Hematopoietic multipotent progenitor cell treated with erythropoietin and hydrocortisone succinate and interleukin-3 and kit ligand, for 17 days (in vitro differentiated cells): ENCODE measurements around the gene SSTR4.

Experiments used
- DNase-seq: peaks from one replicate; pipeline ENCODE4 v3.0.0-alpha.2; 2015; ENCODE audit warnings: low spot score

SSTR4 gene

DNA sequence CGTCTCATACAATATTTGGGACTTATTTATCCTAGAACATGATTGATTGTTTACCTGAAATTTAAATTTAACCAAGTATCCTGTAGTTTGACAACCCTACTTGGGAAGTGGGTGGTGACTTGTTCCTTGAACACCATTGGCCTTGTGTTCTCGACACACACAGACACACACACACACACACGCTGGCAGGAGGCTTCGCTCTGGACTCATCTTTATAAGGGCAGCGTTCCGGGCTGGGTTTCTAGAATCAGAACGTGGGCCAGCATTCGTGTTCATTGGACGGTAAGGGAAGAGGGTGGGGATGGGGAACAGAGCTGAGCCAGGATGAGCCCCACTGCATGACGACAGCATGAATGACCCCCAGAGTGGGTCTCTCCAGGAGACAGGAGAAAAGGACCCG lies 16.2 kb upstream of the SSTR4 start:
- no peak for DNase-seq

DNA sequence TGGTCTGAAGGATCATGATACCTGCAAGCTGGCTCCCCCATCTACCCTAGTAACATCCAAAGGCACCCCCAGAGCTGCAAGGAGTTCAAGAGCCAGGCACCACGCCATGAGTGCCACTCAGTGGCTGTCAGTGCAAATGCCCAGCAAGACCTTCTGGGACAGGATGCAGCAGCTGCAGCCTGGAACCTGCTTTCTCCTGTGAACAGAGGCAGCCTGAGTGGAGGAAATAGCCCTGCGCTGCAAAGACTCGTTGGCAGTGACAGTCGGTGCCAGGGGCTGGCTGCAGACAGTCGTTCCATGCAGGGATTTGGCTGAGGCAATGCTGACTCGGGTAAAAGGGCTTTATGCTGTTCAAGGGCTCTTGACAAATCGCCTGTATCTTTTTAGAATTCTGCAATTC lies 15.7 kb upstream of the SSTR4 start:
- no peak for DNase-seq

DNA sequence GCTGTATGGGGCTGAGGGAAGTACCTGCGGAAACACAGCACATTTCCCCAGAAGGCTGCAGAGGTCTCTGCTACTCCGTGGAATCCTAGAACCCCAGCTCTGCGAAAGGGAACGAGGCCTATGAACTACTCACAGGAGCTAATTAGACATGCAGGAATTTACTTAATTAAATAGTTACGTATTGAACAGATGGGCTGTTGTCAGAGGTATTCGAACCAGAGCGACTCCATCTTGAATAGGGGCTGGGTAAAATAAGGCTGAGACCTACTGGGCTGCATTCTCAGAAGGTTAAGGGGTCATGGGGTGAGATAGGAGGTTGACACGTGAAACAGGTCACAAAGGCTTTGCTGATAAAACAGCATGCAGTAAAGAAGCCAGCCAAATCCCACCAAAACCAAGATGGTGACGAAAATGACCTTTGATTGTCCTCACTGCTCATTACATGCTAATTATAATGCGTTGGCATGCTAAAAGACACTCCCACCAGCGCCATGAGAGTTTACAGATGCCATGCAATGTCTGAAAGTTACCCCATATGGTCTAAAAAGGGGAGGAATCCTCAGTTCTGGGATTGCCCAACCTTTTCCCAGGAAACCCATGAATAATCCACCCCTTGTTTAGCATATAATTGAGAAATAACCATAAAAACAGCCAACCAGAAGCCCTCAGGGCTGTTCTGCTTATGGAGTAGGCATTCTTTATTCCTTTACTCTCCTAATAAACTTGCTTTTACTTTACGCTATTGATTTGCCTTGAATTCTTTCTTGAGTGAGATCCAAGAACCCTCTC lies 14.7 kb upstream of the SSTR4 start:
- DNase-seq = no peak

DNA sequence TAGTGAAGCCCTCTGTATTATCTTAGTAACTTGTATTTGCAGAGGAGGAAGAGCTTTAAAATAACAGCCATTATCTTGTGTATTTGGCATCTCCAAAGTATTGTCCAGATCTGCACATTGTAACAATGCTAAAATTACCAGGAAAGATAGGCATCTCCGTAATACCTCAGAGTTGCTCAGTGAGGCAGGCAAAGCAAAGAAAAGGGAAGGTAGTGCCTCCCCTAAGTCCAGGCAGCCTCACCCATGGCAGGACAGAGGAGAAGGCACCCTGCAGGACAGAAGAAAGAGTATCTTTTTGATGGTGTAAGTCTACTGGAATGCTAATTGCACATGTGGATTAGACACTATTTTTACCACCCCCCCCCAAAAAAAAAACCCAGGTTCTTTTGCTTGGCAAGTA lies 13.6 kb upstream of the SSTR4 start:
- DNase-seq = no peak

DNA sequence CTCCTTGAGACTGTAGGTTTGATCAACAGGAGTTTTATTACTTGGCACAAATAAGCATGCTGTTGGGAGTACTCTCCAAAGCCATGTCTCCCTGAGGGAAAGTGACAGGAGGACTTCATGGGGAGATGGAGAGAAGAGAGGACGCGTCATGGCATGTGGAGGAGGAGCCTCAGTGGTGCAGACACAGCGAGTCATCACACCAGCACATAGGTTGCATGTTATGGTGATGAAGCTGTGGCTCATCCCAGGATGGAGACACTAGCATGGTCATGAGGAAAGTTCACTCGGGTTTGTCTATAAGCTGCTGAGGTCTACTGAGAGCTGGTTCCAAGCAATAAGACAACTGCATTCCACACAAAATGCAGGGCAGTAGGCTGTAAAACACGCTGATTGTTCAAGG lies 13.2 kb upstream of the SSTR4 start:
- no peak for DNase-seq

GRCh38 chr20:23022849-23023248 lies 12.3 kb upstream of the SSTR4 start:
- DNase-seq = no peak

GRCh38 chr20:23023621-23024177 lies 11.4 kb upstream of the SSTR4 start:
- peak; percentile 17 for DNase-seq

GRCh38 chr20:23024701-23025100 lies 10.4 kb upstream of the SSTR4 start:
- no peak for DNase-seq

GRCh38 chr20:23025503-23025902 lies 9.6 kb upstream of the SSTR4 start:
- DNase-seq = peak; percentile 19

DNA sequence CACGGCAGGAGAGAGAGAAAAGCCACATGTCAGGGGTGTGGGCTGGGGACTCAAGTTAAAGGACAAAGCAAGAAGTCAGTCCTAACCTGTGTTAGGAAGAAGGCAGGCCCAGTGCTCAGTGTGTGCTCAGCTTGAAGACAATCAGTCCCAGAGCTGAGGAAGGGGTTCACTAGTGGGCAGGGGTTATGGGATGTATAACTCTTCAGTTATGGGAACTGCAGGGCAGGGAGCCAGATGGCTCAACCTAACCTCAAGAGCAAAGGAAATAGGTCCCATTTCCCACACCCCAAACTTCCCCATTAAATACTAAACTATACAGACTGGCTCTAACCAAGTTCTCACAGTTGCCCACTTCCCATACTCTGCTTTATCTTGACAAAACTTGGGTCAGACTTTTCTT lies 7.4 kb upstream of the SSTR4 start:
- DNase-seq = no peak

- no peak for DNase-seq
Observed at GRCh38 chr20:23028392-23028791, 6.7 kb upstream of the SSTR4 start.

GRCh38 chr20:23029324-23029723 lies 5.8 kb upstream of the SSTR4 start:
- no peak for DNase-seq

- no peak for DNase-seq
Observed at GRCh38 chr20:23031346-23031745, 3.8 kb upstream of the SSTR4 start.

DNA sequence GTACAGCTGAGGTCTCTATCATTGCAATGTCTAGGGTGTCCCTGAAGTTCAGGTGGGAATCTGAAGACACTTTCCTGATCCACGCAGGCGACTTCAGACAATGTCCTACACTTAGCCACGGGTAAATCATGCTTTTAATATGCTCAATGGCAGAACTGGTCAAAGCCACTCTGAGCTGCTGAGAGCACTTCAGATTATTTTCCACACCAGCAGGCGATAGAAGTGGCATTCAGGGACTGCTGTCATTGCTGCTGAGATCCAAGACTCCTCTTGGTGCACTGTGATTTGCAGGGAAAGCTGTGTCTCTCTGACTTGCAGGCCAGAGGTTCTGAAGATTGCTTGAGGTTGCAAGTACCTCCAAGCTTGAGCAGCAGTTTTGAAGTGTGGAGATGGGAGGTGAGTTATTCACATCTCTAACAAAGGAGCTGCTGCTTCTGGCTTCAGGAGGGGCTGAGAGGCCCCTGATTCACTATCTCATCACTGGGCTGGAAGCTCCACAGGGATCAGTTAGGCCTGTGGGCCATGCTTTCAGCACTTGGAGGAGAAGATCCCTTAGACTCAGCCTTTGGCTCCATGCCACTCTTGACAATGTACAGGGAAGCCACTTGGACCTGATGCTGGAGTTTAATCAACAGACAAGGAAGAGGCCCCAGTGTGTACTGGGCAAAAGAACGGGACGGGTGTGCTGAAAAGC lies 2.9 kb upstream of the SSTR4 start:
- no peak for DNase-seq

GRCh38 chr20:23032750-23033078 lies 2.4 kb upstream of the SSTR4 start:
- DNase-seq = no peak

DNA sequence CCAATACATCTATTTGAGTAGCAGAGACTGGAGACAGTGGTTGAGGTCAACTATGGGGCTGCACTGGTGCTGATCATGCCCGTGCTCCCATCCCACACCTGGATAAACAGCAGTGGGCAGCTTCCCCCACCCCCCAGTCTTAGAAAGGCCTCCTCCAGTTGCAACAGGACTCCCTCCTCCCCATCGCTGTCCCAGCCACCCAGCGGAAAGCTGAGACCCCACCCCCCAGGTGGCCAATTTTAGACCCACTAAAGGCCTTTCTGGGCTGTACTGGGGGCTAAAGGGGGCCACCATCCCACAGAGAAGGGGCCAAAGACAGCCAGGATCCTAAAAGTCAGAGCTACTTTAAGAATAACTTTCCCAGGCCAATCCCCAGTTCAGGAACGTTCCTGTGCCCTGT lies 1.2 kb upstream of the SSTR4 start:
- DNase-seq = no peak

DNA sequence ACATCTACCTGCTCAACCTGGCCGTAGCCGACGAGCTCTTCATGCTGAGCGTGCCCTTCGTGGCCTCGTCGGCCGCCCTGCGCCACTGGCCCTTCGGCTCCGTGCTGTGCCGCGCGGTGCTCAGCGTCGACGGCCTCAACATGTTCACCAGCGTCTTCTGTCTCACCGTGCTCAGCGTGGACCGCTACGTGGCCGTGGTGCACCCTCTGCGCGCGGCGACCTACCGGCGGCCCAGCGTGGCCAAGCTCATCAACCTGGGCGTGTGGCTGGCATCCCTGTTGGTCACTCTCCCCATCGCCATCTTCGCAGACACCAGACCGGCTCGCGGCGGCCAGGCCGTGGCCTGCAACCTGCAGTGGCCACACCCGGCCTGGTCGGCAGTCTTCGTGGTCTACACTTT lies 619 bp downstream of the SSTR4 start:
- no peak for DNase-seq

GRCh38 chr20:23036371-23036770 lies 1.3 kb downstream of the SSTR4 start:
- DNase-seq = no peak

GRCh38 chr20:23037017-23037481 lies 1.9 kb downstream of the SSTR4 start:
- no peak for DNase-seq

DNA sequence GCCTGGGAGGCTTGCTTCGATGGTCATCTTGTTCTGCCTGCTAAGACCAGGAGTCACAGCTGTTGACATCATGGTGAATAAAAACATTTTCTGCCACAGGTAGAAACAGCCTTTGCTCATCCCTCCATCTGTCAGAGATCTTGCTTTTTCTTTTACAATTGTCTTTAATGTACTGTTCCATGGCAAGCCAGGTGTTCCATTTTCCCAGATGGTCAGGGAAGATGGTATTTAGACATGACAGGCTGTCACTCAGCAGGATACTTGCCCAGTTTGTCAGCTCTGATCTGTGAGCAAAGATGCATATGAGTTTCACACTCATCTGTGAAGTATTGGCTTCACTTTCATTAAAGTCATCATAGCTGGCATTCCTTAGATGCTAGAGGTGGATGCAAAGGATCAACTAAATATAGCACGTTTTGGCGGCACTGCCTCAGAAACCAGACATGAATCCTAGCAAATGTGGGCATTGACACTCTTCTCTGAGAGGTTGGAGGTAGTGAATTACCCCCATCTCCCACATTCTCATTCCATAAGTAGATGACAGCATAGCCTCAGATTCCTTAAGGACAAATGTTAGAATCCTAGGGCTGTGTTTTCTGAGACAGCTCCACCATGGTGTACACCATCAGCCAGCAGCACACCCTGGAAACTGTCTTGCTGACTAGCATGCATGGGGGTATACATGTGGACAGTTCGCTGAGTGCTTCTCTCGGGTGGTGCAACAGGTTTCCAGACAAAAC lies 4.2 kb downstream of the SSTR4 start:
- no peak for DNase-seq

DNA sequence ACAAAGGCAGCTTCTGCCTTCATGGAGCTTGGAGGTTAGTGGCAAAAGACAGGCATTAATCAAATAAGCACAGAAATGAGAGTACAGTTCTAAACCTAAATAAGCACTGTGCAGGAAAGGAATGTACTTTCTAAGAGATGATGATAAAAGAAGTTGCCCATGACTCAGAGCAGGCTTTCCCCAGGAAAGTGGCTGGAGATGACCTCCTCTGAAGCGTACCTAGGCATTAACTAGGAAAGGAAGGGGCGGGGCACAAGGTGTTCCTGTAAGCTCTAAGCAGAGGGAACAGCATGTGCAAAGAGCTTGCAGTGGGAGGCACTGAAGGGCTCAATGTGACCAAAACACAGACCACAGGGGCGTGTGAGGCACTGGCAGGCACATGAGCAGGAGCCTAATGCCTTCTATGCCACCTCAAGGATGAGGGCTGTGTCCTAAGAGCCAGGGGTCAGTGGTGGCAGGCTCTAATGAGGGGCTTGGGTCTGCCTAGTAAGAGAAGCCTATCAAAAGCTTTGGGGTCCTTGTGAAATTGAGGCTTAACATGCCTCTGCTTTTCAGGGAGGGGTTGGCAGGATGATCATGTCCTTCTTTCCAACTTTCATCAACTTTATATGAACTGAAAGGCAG lies 4.9 kb downstream of the SSTR4 start:
- DNase-seq = no peak

DNA sequence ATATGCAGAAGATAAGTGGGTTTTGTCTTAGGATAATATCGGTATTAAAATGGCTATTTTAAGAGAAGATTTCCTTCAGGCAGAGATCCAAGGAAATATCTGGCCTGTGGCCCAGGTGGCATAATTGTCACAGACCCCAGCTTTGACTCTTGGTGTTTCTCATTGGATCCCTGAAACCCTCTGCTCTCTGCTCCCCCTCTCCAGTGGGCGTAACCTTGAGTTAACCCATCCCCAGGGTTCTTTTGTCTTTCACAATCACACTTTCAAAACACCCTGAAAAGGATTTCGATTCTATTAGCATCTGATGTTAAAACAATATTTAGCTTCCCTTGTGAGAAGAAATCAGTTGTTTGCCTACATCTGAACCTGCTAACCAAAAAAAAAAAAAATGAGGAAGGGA lies 7.2 kb downstream of the SSTR4 start:
- no peak for DNase-seq
